Measurements from ENCODE around the gene ZNF761. TPM values are rescaled to one million over a fixed set of nuclear protein-coding genes. Genes with fewer than 3 reads are reported as not detected.
A peak's percentile ranks its signal among the peaks of the same experiment; 100 is the strongest.
"Not testable (repeated sequence)": the region's sequence is repeated elsewhere in the genome, so short reads cannot be mapped to it uniquely, and the experiment has no call there.

Gene ZNF761
- polyA plus RNA-seq, 12 donors = 5.0 to 13.1 (median 9.7) TPM; not detected in 1

DNA sequence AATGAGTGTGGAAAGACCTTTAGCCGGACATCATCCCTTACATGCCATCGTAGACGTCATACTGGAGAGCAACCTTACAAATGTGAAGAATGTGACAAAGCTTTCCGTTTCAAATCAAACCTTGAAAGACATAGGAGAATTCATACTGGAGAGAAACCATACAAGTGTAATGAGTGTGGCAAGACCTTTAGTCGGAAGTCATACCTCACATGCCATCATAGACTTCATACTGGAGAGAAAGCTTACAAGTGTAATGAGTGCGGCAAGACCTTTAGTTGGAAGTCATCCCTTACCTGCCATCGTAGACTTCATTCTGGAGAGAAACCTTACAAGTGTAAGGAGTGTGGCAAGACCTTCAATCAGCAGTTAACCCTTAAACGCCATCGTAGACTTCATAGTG is 24.0 kb downstream of the ZNF761 start:
- no peak for DNase-seq

DNA sequence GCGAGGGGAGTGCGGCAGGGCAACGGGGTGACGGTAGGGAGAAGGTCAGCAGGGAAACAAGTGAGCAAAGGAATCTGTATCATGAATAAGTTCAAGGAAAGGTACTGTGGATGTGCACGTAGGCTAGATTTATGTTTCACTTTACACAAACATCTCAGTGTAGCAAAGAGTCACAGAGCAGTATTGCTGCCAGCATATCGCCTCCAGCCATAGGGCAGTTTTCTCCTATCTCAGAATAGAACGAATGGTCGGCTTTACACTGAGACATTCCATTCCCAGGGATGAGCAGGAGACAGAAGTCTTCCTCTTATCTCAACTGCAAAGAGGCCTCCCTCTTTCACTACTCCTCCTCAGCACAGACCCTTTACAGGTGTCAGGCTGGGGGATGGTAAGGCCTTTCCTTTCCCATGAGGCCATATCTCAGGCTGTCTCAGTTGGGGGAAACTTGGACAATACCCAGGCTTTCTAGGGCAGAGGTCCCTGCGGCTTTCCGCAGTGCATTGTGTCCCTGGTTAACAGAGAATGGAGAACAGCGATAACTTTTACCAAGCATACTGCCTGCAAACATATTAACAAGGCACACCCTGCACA is 28.4 kb downstream of the ZNF761 start:
- not testable (repeated sequence) for DNase-seq

DNA sequence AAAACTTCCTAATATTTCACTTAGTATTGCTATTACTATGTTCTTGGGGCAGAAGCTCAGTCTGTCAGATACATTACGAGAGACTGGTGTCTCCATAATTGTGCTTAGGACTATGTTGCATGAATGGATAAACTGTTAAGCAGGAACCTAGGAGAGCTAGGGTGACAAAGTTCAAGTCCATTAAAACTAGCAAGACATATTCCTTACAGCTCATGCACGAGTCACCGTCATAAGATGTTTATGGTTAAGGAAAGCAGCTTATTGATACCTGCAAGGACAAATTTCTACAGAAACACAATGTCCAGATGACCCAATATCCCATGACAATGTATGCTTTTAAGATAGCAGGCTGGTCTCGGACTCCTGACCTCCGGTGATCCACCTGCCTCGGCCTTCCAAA is 30.1 kb downstream of the ZNF761 start:
- DNase-seq = no peak

DNA sequence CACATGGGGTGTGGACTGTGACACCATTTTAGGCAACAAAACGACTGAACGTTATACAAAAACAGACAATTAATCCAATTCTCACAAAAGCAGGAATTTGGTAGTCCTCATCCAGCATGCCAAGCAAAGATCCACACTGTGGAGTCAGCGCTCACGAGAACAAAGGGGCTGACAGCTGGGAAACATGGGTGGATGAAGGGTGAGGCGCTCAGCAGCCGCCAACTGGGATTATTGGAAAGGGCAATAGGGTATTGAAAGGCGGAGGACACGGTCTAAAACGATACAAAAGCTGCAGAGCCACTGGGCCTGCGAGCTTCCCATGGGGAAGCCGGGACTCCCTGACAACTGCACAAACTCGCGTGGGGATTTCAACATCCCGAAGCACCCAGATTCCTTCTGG is 31.1 kb downstream of the ZNF761 start:
- no peak for DNase-seq

DNA sequence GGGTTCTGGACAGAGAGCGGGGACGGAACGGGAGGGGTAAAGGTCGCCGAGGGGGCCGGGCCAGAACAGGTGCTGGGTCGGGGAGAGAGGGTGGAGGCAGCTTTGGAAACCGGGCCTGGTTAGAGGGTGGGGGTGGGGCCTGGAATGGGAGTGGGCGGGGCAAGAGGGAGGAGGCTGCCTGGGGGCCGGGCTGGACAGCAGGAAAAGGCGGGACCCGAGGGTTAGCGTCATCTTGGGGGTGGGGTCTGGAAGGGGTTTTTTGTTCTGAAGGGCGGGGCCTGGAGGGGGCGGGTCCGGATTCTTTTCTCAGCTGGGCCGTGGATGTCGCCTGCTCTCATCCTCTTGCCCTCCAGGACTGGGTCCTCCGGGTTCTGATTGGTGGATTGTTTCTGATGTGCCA is 31.5 kb downstream of the ZNF761 start:
- peak; percentile 15 for DNase-seq

DNA sequence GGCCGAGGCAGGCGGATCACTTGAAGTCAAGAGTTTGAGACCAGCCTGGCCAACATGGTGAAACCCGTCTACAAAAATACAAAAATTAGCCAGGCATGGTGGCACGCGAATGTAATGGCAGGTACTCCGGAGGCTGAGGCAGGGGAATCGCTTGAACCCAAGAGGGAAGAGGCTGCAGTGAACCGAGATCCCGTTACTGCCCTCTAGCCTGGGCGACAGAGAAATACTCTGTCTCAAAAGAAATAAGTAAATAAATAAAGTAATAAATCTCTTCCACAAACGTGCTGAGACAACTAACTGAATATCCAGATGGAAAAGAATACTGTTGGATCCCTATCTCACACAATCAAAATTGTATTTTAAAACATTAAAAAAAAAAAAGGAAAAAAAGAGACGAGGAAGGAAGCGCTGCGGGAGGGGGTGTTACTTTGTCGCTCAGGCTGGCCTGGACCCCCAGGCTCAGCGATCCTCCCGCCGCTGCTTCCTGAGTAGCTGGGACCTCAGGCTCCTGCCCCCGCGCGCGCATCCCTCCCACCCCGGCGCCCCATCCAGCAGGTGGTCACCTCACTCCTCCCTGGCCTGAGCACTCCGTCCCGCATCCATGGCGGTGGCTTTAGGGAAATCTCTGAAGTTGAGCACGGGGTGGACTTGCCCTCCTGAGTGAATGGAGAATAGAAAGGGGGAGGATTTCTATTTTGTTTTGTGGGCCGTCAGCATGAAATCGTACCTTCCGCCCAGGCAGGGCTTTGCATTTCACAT is 35.1 kb downstream of the ZNF761 start:
- no peak for DNase-seq

DNA sequence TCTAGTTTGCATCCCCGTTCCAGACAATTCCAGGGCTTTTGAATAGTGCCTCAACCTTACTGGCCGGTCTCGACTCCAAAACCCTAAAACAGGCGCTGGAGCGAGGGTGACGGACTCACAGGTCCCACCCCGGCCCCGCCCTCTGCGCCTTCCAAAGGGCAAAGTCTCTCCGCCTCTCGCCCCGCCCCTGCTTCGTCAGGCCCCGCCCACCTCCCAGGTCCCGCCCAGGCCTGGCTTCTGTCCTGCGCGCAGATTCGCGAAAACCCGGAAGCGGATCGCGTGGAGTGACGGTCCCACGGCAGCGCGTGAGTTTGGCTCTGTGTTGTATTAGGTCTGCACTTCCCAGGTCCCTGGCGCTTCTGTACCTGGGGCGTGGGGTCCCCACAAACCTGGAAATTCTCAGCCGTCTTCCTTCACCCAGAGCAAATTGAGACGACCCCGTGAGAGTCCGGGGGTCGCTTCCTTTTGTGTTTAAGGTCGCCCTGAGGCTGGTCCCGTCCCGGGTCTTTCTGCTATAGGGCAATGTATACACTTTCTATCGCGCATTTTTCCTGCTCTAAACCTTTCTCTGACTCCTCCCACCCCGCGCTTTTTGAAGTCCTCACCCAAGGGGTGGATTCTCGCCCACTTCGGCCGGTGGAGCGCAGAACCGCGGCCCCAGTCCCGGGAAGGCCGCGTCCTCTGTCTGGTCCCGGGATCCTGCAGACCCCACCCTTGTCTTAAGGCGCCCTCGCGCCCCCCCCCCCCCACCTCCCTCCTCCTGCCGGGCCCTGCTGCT is 35.9 kb downstream of the ZNF761 start, which contains the start of gene ZNF813:
ZNF813 (plus strand) TSS at position 249 of the 778 bp plus-strand sequence. CDS start 16,090 bp downstream, outside the sequence.
- peak; percentile 91 for DNase-seq

DNA sequence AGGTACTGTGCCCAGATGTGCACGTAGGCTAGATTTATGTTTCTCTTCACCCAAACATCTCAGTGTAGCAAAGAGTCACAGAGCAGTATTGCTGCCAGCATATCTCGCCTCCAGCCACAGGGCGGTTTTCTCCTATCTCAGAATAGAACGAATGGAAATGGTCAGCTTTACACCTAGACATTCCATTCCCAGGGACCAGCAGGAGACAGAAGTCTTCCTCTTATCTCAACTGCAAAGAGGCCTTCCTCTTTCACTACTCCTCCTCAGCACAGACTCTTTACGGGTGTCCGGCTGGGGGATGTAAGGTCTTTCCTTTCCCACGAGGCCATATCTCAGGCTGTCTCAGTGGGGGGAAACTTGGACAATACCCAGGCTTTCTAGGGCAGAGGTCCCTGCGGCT is 36.8 kb downstream of the ZNF761 start:
- not testable (repeated sequence) for DNase-seq

DNA sequence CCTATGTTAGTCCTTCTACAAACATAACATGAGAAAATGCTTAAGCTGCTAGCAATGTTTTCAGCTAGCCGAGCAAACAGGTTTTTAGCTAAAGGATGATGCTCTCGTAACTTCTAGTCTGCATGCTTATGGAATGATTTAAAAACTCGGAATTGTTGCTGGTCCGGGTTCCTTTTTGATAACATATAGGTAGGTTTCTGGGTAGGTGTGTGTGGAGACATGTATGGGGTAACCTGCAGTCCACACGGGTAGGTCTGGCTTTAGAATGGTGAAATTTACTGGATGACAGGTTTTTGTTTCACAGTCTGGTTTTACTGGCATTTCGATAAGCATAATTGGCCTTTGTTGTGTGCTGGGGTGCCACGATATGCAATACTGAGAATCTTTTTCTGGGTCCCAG is 40.1 kb downstream of the ZNF761 start:
- DNase-seq = no peak

DNA sequence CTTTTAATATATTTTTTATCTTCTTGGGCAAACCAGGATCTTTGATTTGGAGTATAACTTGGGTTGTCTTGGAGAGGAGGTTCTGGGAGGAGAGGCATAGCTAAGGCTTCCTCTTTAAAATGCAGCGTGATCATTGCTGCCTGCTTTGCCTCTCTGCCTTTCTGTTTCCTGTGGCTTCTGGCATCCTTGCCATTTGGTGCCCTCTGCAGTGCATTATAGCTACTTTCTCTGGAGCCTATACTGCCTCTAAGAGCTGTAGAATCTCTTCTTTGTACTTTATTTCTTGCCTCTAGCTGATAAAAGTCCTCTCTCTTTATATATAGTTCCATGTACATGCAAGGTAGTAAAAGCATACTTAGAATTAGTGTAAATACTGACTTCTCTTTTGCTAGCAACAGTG is 43.0 kb downstream of the ZNF761 start:
- not testable (repeated sequence) for DNase-seq

DNA sequence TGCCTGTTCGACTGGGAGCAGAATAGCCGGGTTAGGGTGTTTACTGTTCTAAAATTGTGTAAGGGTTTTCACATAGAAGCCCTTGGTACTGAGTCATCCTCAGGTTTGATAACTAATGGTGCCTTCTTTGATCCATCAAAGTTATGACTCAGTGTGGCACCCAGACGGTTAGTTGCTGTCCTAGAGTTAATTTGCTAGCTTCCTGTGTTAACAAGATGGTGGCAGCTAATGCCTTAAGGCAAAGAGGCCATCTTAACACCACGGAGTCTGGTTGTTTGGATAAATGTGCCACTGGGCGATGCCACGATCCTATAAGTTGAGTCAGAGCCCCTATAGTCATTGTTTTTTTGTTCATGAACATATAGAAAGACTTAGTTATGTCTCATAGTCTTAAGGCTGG is 43.7 kb downstream of the ZNF761 start:
- DNase-seq = not testable (repeated sequence)

DNA sequence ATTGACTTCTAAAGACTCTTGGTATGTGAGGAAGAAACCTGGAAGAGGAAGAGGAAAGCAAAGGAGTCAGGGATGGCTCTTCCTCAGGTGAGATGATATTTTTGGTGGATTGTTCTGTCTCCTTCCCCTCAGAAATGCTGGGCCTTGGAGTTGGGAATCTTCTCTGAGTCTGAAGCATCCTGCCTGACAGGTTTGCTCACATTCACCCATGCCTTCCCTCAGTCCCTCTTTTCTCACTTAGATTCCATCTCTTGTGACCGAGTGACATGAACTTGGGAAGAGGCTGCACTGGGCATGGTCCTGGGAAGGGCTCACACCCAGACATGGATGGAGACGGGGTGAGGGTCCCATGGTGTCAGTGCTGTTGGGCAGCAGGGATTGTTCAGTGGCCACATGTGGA is 52.0 kb downstream of the ZNF761 start:
- not testable (repeated sequence) for DNase-seq

DNA sequence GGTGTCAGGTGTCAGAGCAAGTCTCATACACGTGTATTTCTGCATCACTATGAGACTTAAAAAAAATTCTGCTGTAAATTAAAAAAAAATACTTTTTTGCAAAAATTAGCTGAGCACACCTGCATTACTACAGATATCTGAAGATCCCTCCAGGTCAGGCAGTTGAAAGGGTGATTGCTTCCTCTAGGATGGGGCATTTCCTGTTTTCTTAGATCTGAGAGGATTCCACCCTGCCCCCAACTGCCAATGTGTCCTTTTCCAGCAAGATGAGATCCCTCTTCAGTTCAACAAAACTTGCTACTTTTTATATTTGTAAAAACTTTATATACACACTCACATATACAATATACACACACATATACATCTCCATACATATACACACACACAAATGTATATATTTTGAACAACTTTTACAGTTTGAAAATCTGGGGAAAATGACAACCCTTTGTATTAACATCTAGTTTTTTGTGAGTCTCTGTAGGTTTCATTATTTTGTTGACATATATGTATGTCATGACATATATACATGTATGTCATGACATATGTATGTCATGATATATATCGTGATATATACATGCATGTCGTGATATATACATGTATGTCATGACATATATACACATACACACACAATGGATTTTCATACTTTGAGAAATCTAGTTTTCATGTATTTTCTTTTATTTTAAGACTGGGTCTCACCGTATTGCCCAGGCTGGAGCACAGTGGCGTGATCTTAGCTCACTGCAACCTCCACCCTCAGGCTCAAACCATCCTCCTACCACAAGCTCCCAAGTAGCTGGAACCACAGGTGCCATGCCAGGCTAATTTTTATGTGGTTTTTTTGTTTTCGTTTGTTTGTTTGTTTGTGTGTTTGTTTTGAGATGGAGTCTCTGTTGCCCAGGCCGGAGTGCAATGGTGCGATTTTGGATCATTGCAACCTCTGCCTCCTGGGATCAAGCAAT is 53.5 kb downstream of the ZNF761 start:
- DNase-seq = no peak

DNA sequence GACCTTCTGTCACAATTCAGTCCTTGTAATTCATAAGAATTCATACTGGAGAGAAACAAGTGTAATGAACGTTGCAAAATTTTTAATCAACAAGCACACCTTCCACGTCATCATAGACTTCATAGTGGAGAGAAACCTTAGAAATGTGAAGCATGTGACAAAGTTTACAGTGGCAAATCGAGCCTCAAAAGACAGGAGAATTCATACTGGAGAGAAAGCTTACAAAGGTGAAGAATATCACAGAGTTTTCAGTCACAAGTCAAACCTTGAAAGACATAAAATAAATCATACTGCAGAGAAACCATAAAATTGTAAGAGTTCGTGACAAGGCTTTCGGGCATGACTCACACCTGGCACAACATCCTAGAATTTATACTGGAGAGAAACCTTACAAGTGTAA is 60.4 kb downstream of the ZNF761 start:
- no peak for DNase-seq

DNA sequence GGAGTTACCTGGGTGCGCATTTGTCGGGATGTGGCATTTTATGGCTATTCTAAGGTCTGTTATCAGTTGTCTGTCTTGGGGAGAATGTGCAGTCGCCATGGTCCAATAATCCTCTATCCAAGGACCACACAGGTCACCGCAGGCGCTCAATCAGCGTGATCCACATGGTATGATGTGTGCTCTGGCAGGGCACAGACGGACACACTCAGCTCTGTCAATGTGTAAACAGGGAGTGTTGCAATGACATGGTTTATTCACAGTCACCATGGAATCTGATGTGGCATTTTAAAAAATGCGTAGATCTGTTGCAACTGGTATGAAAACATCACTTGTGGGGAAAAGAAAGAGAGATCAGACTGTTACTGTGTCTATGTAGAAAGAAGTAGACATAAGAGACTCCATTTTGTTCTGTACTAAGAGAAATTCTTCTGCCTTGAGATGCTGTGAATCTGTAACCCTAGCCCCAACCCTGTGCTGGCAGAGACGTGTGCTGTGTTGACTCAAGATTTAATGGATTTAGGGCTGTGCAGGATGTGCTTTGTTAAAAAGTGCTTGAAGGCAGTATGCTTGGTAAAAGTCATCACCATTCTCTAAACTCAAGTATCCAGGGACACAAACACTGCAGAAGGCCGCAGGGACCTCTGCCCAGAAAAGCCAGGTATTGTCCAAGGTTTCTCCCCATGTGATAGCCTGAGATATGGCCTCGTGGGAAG is 65.7 kb downstream of the ZNF761 start:
- DNase-seq = not testable (repeated sequence)

DNA sequence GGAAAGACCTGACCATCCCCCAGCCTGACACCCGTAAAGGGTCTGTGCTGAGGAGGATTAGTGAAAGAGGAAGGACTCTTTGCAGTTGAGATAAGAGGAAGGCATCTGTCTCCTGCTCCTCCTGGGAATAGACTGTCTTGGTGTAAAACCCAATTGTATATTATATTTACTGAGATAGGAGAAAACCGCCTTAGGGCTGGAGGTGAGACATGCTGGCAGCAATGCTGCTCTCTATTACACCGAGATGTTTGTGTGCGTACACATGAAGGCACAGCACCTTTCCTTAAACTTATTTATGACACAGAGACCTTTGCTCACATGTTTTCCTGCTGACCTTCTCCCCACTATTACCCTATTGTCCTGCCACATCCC is 66.2 kb downstream of the ZNF761 start:
- not testable (repeated sequence) for DNase-seq

DNA sequence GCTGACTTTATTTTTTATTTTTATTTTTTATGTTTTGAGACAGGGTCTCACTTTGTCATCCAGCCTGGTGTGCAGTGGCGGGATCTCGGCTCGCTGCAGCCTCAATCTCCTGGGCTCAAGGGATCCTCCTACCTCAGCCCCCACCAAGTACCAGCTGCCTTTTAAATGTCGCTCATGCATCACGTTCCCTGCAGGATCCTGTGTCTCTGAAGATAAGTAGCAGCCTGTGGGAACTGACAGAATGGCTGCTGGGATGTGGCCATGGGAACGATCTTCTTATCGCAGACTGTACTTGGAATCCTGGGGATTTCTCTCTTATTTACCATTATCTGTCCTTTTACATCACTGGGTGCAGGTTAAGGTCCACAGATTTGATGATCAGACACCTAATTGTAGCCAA is 71.4 kb downstream of the ZNF761 start:
- not testable (repeated sequence) for DNase-seq

DNA sequence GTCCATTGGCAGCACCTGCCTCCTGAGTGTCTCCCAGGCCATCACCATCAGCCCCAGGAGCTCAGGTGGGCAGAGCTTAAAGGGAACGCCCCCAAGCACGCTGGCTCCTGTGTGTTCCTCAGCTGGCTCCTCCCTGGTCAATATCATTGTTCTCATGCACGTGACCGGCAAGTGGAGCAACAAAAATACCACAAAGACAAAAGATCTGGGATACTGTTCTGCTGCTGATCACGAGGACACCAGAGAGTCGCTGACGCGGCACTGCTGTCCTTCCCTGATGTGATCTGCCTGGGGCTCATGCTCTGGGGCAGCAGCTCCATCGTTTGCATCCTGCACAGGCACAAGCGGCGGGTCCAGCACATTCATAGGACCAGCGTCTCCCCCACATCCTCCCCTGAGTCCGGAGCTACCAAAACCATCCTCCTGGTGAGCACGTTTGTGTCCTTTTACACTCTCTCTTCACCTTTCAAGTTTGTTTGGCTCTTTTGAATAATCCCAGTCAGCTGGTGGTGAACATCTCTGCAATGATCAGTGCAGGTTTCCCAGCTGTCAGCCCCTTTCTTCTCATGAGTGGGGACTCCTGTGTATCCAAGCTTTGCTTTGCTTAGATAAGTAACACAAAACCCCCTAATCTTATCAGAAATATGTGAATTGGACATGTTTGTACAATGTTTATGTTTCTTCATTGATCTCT is 72.0 kb downstream of the ZNF761 start:
- not testable (repeated sequence) for DNase-seq

DNA sequence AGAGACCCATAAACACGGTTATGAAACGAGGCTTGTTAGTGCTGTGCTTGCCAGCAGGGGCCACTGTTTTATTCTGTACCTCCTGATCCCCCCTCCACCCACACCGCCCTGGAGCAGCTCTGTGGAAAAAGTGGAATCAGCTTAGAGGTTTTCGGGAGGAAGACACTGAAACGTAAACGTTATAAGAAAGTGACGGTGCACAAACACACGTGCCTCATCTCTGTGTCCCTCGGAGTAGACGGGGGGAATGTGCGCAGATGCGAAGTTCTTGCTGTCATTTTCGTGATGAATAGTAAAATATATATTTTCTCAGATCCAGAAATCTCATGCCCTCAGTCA is 72.5 kb downstream of the ZNF761 start:
- peak; percentile 15 for DNase-seq

DNA sequence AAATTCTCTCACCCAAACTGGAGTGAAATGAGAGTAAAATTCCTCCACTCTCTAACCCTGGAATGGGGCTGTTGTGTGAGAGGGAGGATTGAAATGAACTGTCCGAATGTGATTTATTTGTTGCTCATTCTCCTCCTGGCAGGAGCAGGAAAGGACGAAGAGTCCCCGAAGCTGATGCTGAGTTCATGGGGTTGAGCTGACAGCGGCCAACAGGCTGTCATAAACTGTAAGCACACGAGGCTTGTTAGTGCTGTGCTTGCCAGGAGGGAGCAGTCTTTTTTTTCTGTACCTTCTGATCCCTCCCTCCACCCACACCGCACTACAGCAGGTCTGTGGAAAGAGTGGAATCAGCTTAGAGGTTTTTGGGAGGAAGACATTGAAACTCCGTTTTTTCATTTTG is 73.1 kb downstream of the ZNF761 start:
- DNase-seq = no peak

Measured in muscle of arm (tissue), 12 donors.